Activated CD8-positive, alpha-beta memory T cell treated with anti-CD3 and anti-CD28 coated beads, Interleukin-2, amount 50 U/mL, for 1 hour (primary cell): ENCODE measurements around the gene EDAR.

Experiments used
- DNase-seq: peaks from one replicate; pipeline ENCODE4 v3.0.0-alpha.2; 2020; ENCODE audit errors: extremely low read depth

EDAR gene

DNA sequence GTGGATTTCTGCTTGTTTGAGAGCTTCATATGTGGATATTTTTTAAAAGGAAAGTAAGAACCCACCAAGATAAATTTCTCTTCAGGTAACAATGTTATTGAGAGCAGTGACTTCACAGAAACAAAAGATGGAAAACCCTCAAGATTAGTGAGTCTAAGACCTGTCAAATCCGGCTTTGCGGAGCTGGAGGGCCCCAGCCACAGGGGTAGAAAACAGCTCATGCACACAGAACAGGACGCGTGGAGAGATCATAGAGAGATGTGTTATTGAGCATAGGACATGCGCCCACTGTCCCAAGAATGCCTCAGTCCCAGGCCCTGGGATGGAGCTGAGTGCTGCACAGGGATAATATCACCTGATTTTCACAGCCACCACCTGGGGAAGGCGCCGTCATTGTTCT is 21.3 kb downstream of the EDAR start:
- no peak for DNase-seq

DNA sequence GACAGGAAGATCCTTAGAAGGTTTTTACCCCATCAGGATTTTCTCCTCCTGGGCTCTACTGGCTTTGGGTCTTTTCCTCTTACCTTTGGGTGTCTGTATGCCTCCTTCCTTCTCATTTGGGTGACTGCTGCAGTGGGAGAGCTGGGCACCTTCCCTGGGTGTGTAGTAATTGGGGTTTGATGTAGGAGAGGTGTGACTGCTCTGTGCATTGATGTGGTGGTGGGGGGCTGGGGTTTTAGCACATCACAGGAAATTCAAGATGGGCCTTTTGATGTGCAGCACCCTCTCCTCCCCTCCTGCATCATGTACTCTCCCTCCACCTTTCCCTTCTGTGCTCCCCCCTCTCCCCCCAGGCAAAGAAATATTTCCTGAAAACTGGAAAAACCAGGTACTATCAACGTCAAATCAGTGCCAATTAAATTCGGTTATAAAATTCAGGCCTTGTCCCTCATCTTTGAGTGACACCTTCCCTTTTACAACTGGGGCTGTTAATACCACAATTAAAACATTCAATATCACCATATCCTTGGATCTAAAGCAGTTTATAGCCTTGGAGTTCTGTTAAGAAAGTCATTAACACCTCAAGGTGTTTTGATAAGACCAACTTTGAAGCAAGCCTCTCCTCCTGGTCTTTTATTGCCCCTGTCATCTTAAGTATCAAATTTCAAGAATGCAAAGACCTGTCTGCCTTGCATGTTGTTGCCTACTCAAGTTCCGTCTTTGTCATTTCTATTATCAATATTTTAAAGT is 23.3 kb downstream of the EDAR start:
- no peak for DNase-seq

DNA sequence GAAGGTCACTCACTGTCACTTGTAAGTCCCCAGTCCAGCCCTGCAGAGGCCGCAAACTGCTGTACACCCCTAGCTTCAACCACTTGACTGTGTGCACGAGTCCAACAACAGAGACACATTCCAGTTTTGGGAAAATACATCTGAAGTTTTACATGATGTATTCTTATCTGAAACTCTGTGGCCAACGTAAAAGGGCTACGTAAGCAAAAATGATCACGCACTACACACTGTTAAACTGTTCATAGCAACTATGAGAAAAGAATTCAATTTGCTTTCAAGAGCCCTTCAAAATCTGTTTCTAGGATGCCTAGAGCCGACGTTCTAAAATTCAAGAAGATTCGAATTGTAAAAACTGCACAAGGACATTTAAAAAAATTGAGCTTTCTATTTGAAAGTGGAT is 26.0 kb downstream of the EDAR start:
- no peak for DNase-seq

DNA sequence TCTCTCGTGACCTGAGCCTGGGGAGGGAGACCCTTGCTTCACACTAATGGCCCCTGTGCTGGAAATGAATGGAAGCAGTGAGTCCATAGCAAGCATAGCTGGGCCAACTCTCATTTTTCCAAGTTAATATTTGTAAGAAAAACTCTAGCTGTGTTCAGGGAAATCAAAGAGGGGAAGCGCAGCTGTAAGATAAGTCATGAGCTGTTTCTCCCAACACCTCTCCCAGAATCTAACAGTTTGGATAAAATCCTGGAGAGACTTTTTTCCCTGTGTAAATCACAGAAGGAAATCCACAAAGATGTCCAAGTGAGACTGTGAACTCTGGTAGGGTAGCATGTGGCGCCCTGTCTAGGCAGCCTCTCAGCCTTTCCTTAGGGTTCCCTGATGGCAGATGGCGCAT is 27.2 kb downstream of the EDAR start:
- no peak for DNase-seq

DNA sequence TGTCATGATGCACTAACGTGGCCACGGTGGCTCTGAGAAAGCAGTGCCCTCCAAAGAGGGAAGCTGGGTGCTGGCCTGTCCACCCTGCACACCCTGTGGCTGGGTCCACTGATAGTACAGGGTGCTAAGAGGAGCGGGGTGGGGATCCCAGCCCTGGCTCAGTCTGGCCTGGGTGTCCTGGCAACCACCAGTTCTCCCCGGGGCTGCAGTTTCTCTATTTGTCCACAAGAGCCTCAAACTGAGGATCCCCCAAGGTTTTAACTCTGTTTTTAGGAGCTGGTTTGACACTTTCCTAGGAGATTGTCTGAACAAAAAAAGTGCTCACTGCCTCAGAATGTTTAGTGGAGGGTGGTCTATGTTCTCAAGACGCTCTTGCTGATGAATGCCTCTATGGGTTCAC is 29.0 kb downstream of the EDAR start:
- no peak for DNase-seq

DNA sequence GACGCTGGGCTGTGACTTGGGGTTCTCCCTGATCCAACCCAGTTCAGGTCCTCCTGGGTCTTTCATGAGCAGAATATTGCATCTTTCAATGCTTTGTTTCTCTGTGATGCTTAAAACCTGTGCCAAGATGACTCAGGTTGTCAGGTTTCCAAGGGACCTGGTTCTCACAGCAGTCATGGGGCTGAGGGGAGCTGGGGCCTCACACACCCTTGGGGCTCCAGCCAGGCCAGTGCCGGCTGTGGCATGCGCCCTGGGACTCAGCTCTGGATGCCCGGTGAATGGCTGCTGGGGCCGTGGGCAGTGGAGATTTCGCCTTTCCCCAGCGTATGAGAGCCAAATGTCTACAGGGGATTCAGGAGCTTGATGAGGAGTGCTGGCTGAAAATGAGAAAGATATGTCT is 29.6 kb downstream of the EDAR start:
- no peak for DNase-seq

DNA sequence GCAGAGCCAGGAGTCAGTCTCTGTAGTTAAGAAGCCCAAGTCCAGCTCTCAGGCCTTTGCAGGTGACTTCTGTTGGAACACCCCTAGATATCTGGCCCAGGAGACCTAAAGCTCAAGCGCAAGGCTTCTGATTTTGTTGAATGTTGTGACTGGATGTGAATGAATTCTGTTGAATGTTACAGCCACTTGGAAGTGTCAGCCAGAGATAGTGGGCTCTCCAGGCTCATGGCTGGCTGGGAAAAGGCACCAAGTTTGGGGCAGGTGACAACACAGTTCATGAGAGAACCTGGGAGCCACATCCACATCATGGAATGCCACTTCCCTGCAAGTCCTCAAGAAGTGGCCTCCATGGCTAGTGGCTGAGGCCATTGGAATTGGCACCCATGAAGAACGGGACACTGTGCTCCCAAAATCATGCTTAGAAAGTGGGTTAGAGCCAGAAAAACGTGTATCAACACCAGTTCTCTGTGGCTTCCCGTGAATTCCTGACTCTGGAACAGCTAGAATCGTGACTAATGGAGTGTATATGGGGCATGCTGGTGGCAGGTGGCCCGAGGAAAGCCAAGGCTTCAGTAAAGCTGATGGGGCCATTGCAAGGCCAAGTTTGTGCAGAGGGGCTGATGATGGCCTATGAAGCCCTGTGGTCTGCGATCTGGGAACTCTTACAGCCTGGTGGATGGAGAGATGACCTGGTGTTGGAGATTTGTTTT is 30.2 kb downstream of the EDAR start:
- no peak for DNase-seq

DNA sequence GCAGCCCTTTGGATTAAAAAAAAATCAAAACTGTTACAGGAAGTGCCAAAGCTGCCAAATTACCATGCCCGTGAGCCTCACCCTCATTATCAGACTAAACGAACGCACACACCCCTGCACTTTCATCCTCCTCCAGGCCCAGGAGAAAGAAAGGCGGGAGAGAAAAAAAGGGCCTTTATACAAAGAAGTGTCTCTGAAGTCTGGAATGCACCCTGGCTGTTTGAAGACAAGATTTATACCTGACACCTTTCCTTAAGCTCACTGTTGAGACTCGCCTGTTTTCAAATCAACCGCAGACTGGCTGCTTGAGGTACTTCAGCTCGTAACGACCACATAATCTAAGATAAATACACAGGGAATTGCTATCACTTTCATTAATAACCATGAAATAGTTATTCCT is 31.0 kb downstream of the EDAR start:
- no peak for DNase-seq

DNA sequence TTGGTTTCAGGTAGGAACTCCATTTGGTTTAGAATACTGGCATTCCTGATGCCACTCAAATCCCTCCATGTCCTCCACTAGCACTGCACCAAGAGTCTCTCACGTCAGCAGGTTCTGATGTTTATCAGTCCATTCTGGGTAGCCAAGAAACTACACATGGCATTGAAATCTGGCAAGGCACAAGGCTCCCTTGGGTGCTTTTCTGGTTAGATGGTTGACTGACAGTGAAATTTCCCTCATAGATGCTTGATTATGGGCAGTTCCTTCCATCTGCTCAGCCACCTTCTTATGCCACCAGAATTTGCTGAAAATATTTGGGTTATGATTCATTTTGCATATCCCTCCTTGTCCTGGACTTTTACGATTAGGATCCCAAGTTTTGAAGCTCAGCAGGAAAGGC is 32.6 kb downstream of the EDAR start:
- no peak for DNase-seq

DNA sequence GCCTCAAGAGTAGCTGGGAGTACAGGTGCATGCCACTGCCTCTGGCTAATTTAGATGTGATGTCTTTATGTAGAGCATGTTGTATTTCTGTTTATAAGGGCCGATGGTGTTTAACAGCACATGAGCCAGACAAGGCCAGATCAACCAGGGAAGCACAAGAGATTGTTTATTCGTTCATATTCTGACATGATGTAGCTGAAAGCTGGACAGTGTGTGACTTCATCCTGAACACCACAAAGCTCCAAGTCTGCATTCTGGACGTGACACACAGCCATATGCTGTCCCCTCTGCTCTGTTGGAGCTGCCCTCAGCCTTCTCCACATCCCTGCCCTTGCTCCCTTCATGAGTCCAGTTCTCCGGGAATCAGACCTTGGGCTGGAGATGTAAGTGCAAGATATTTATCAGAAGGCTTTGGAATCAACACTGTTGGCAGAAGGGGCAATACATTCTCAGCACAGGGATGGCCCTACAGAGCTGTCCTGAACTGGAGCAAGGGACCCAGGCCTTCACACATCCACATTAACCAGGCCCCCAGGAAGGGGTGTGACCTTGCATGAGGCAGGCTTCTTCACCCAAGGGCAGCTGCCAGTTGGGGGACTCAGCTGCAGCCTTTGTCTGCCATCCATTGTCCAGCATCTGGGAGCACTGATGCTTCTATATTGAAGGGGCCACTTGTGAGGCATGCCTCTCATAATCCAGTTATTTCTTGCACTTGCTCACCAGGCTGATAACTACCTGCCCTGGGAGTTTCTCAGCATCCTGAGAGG is 38.5 kb downstream of the EDAR start:
- DNase-seq: no peak

DNA sequence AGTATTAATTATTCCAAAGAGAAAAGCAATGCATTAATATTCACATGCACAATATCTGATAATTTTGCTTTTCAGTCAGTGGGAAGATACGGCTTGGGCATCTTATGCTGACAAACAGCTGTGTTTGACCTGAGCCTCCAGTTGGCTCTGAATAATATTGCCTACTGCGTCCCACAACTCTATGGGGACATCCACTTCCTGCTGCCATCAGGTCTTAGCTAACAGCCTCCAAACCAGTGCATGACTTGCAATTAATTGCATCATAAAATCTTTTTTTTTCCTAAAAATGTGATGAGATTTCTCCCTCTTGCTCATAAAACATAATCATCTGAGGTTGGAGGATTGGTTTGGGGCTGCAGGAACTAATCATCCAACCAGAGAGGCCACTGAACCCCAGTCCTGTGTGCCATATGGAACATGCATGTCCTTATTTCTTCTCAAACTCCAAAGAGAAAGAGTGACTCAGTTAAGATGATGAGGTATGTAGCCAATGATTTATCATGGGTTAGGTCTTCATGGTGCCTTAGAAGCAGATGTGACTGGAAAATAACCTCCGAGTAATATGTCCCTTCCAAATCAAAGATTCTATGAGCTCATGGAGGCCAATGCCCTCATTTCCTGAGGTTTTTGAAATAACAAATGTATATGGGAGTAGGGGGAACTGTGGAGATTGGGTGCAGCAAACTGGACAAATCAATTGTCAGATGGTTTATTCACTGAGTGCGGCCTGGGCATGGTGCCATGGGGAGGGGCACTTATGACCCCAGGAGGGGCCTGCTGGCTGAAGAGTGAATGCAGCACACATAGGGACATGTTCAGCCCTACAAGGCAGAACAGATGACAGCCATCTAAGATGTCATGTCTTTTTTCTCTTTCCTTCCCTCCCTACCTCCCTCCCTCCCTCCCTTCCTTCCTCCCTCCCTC is 39.4 kb downstream of the EDAR start:
- DNase-seq: no peak

DNA sequence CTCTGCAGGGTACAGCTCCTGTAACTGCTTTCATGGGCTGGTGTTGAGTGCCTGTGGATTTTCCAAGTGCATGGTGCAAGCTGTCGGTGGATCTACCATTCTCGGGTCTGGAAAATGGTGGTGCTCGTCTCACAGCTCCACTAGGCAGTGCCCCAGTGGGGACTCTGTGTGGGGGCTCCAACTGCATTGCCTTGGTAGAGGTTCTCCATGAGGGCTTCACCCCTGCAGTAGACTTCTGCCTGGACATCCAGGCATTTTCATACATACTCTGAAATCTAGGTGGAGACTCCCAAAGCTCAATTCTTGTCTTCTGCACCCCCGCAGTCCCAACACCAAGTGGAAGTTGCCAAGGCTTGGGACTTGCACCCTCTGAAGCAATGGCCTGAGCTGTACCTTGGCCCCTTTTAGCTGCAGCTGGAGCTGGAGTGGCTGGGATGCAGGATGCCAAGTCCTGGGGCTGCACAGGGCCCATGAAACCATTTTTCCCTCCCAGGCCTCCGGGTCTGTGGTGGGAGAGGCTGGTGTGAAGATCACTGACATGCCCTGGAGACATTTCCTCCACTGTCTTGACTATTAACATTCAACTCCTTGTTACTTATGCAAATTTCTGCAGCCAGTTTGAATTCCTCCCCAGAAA is 41.6 kb downstream of the EDAR start:
- DNase-seq: no peak

DNA sequence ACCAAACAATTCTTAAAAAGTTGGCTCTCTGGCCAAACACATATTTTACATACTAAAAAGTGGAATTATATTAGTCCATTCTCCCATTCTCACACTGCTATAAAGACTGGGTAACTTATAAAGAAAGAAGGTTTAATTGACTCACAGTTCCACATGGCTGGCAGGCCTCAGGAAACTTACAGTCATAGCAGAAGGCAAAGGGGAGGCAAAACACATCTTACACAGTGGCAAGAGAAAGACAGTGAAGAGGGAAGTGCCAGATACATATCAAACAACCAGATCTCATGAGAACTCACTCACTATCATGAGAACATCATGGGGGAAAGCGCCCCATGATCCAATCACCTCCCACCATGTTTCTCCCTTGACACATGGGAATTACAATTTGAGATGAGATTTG is 42.6 kb downstream of the EDAR start:
- DNase-seq: no peak

DNA sequence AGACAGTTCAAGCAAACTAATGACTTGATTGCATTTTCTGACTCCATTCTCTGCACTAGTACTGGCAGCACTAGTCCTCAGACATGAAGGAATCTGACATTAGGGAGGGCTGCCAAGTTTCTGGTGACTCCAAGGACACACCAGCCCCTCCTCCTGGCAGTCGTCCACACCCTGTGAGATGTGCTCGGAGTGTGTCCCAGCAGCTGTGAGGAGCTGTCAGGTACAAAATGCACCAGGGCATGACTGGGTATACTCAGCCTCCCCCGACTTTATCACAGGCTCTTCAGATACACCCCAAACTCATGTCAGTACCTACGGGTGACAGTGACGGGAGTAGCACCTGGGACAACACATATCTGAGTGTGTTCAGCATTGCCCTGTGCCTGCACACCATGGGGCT is 43.1 kb downstream of the EDAR start:
- DNase-seq: no peak

DNA sequence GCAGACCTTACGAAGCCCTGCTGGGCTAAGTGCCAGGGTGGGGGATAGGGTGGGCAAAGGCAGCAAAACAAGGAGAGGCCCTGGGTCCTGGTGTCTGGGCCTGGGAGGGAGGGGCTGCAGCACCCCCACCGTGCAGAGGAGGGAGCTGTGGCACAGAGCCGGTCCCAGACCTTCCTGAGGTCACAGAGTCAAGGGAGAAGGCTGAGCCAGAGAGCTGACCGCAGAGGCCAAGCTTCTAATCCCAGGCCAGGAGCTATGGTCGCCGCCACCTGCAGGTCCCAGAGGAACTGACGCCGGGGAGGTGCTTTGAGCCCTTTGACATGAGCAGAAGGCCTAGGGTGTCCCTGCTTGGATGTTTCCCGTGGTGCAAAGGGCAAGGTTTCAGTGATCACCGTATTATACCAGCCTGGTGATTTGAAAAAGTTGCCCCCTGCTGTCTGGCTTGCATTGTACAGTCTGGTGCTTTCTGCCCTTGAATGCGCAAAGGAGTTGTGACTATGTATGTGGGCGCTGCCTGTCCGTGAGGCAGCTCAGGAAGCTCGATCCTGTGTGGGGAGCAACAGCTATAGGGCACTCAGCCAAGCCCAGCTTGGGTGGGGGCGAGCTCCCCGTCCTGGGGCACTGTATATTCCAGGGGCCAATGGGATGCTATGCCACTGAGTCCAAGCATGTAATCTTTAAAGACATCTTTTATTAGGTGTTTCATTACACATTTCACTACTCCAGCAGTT is 44.3 kb downstream of the EDAR start:
- no peak for DNase-seq

DNA sequence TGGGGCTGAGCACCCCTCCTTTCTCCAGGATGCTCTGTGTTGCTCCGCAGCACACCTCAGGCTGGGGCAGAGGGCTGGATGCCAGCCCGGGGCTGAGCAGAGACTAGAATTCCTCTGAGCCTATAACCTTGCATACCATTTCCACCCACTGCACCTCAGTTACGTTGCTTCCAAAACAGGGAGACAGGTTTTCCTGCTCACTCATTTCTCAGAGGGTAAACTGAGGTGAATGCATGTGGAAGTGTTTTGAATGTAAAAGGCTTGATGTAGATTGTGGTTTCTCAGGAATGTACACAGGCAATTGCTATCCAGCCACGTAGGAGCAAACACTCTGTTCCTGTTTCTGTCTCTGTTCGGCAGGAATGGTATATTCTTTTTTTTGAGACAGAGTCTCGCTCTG is 45.3 kb downstream of the EDAR start:
- DNase-seq: no peak

DNA sequence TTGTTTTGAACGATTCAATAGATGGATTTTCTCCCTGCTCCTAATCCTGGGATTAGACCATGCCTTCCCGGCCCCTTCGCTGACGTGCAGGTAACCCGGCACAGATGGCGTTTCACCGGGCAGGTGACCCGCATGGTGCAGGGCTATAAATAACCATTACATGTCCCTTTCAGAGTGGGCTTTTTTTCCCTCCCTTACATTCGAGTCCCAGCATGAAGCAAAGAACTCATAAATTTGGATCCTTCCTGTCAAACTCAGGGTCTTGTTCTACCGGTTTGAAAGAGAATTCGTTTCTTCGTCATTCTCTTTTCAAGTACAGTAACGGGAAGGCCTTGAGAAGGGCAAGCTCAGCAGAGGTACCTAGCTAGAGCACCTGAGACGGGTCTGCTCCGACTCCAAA is 46.1 kb downstream of the EDAR start:
- no peak for DNase-seq

DNA sequence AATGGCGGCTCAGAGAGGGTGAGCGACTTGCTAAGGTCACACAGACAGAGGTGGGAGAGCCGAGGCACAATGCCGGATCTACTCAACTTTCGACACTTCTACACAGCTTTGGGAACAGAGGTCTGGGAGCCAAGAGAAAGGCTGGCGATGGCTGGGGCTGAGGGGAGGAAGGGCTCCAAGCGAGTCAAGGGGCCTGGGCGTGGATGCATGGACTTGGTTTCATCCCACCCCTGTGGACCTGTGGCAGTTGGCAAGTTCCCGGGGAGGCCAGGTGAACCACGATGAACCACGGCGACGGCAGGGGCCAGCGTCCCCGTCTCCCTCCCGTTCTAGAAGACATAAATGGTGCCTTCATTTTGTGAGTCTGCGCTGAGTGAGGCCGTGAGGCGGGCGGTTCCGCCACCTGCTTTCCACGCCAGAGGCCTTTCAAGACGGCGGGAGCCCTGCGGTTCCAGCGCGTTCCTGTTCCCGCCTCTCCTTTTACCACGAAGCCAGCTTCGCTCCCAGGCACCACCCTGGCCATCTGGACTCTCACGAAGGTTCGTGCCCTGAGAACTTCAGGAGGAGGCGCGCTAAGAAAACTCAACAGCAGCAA is 46.7 kb downstream of the EDAR start:
- no peak for DNase-seq

DNA sequence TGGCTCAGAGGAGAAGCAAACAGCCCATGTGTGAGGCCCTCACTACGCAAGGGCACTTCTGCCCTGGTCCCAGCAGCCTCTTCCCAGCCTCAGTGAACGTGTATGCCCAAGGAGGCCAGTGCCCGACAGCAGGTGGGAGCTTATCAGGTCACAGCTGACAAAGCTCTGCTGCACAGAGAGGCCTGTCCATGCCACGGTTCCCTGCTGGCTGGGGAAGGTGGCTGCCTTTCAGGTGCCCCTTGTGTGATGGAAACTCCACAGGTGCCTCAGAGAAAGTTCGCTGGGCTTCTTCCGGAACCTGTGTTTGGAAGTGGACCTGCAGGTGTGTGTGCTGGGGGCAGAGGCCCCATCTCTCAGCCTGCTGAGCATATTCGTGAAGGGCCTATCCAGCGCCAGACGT is 47.3 kb downstream of the EDAR start:
- no peak for DNase-seq

DNA sequence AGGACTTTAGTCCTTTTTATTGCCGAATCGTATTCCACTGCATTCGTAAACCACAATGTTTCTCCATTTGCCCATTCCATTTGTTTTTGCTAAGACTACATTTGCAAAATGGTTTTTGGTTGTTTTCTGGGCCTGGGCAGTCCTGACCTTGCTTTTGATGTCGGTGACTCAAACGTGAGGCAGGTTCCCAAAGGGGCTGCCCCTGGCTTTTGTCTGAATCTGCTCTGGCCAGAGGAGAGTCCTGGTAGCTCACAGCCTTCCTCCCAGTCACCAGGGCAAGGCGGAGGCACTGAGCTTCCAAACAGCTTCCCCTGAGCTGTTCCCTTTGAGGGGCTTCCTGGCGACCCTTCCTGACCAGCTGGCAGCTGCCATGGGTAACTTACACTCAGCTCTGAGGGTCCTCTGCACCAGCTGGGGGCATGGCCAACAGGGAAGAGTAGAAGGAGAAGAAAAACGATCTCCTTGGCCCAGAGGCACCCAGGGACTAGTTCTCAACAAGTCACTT is 47.8 kb downstream of the EDAR start:
- DNase-seq: no peak
